K562 (cell line): ENCODE data around the gene OPA3. TPM values are rescaled to one million over a fixed set of nuclear protein-coding genes. Genes with fewer than 3 reads are reported as not detected.

ENCODE experiments used
- BDP1 ChIP-seq: IDR thresholded peaks from 3 replicates; pipeline ENCODE4 v1.6.1; 2011; ENCODE audit not compliant: insufficient read length, insufficient read depth
- E2F6 ChIP-seq, 2 experiments: IDR thresholded peaks; 2 replicates each; pipeline ENCODE4 v1.6.1; 2011; ENCODE audit warnings: borderline replicate concordance in 1 of 2, control low read depth in 1 of 2, low read depth in 1 of 2, low read length in 1 of 2, mild to moderate bottlenecking in 1 of 2, mixed read lengths in 1 of 2, moderate library complexity in 1 of 2; ENCODE audit not compliant: insufficient read depth in 1 of 2, insufficient read length in 1 of 2, poor library complexity in 1 of 2, severe bottlenecking in 1 of 2; ENCODE audit errors: extremely low read depth in 1 of 2
- ESRRB ChIP-seq: fragments of 250-450 bp; sonication (Bioruptor Pico); IDR thresholded peaks from 2 replicates; pipeline ENCODE4 v1.5.0; 2020; ENCODE audit warnings: mild to moderate bottlenecking, moderate library complexity, borderline replicate concordance
- GATA2 ChIP-seq: sonication (generic); formaldehyde crosslinking; IDR thresholded peaks from 2 replicates; pipeline ENCODE4 v1.4.0; 2020; ENCODE audit warnings: mild to moderate bottlenecking, missing genetic modification reagents
- HCFC1 ChIP-seq: IDR thresholded peaks from 2 replicates; pipeline ENCODE4 v1.6.1; 2012; ENCODE audit warnings: low read depth, low read length, improper control_type of control experiment
- HNRNPUL1 ChIP-seq: fragments of 200-400 bp; formaldehyde crosslinking; IDR thresholded peaks from 2 replicates; pipeline ENCODE4 v1.6.1; 2017; ENCODE audit warnings: low read length
- MLLT1 ChIP-seq, 2 experiments: fragments of 450-650 bp; IDR thresholded peaks; 2 replicates each; pipeline ENCODE4 v1.6.1; 2016
- PKNOX1 ChIP-seq: fragments of 450-650 bp; IDR thresholded peaks from 2 replicates; pipeline ENCODE4 v1.6.1; 2016
- RFX1 ChIP-seq: fragments of 450-650 bp; IDR thresholded peaks from 2 replicates; pipeline ENCODE4 v1.6.1; 2016; ENCODE audit warnings: mild to moderate bottlenecking, moderate library complexity
- SAP30 ChIP-seq: fragments of 200-600 bp; sonication (generic); IDR thresholded peaks from 2 replicates; pipeline ENCODE4 v1.6.1; 2012; ENCODE audit warnings: borderline replicate concordance, low read depth, mild to moderate bottlenecking, moderate library complexity, low read length, control low read depth, inconsistent platforms; ENCODE audit not compliant: insufficient read depth, poor library complexity, severe bottlenecking
- XRCC5 ChIP-seq: fragments of 200-400 bp; formaldehyde crosslinking; IDR thresholded peaks from 2 replicates; pipeline ENCODE4 v1.6.1; 2017; ENCODE audit warnings: low read depth, mild to moderate bottlenecking, low read length
- ZBTB49 ChIP-seq: sonication (generic); formaldehyde crosslinking; IDR thresholded peaks from 2 replicates; pipeline ENCODE4 v1.8.0; 2022; ENCODE audit warnings: missing genetic modification reagents, mild to moderate bottlenecking, borderline replicate concordance
- ZNF384 ChIP-seq: IDR thresholded peaks from 2 replicates; pipeline ENCODE4 v1.6.1; 2012; ENCODE audit warnings: low read depth, low read length, improper control_type of control experiment
- polyA plus RNA-seq, 8 experiments: library from polyadenylated mRNA; depleted of rRNA in 4 of 8; stranded (reverse) in 5 of 8; unstranded in 3 of 8; fragments of >200 nt; fragmentation: Nextera tagmentation in 2 of 8; fragmentation: Illumina TruSeq in 1 of 8; extraction: Ambion mirVana in 2 of 8; extraction: Trizol in 1 of 8; gene quantifications; 2 replicates each; pipeline versions ENCODE4 v1.2.1 to v1.2.3, GENCODE V29; 2011 to 2014; ENCODE audit warnings: inconsistent platforms in 1 of 8, missing spikeins in 1 of 8
- total RNA-seq, 7 experiments: library from RNA; depleted of rRNA in 6 of 7; stranded (reverse); fragments of >200 nt in 6 of 7; fragmentation: Illumina TruSeq in 2 of 7; extraction: Trizol in 2 of 7; gene quantifications; 2 replicates each; pipeline versions ENCODE4 v1.2.1 to v1.2.3, GENCODE V29; 2011 to 2021; ENCODE audit warnings: low replicate concordance in 1 of 7

OPA3 gene
- total and polyA plus RNA-seq, 9 of the 15 experiments (the other 6 are each of a cell fraction or from before 2014, with no cell fraction given) = 1.4 to 18.8 (median 9.0) TPM

- TF ChIP-seq ZBTB49 (CRISPR knock-in tag) (no peak), E2F6 (IDR thresholded peaks at IDR 0.05; ENCODE audit: borderline replicate concordance in 1 of 2, extremely low read depth in 1 of 2, insufficient read depth in 1 of 2, insufficient read length in 1 of 2, low read depth in 1 of 2, low read length in 1 of 2, poor library complexity in 1 of 2, severe bottlenecking in 1 of 2) (no peak), PKNOX1 (no peak), RFX1 (no peak), GATA2 (CRISPR knock-in tag) (no peak), SAP30 (no peak), MLLT1 (IDR thresholded peaks at IDR 0.05) (no peak), ESRRB (no peak), XRCC5 (peak; percentile 48; the same call in 1 of the 2 replicates), BDP1 (no peak), HCFC1 (peak; percentile 96), HNRNPUL1 (no peak), ZNF384 (no peak)
Measured at GRCh38 chr19:45523642-45524256, 60.9 kb downstream of the OPA3 start (continued).
